ENCODE measurements around the gene KCNQ2.

Gene KCNQ2

DNA sequence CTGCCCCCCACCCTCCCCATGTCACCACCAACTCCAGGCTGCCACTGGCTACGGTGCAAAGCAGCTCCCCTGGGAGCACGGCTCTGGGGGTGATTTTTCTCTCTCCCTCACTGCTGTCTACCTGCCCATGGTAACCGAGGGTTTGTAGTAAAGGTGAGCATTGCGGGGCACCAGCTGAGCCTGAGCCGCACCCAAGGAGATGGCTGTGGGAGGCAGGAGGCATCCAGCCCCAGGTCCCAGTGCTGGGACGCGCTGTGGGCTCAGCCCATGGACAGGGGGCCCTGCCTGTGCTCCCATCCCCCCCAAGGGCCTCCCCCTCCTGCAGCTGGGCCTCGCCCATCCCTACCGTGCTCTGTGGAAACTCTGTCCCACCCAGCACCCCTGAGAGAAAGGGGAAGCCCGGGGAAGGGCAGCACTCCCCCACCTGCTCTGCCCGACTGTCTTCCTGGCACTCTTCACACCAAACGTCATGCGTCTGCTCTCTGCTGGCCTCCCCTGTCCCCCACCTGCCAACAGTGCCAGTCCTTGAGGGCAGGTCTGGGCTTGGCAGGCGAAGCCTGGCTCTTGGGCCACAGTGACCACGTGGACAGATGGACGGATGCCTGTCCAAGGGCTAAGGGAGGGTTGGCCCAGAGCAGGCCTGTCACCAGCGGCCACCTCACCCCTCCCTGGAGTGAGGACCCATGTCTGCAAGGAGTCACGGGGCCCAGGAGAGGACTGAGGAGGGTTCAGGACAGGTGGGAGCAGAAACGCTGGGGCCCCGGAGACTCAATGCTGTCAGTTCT is 107.5 kb downstream of the KCNQ2 start:
- no peak for DNase-seq (ENCODE audit: extremely low spot score, insufficient read length, low read depth)
- FAIRE-seq, result no peak

DNA sequence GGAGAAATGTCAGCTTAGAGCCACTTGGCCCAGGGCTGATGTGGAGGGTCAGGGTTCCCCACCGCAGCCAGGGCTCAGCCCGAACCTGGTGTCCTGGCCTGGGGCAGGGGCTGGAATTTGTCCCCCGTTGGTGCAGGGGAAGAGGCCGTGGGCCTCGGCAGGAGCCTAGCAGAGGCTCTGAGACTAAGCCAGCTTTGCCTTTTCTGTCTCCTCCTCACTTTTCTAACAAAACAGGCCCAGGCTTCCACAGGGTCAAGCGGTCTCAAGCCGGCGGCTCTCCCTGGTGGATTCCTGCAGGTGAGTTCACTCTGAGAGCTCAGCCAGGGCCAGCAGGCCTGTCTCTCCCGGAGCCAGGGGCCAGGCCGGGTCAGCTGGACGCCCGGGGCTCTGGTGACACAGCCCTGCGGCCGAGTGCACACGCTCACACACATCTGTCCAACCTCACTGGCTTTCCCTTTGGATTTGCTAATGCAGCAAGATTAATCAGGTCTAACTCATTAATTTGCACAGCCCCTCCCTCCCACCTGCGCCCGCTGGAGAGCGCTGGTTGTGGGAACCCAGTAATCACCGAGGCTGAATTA is 108.4 kb downstream of the KCNQ2 start:
- no peak for DNase-seq (ENCODE audit: extremely low spot score, insufficient read length, low read depth)
- FAIRE-seq, result no peak

DNA sequence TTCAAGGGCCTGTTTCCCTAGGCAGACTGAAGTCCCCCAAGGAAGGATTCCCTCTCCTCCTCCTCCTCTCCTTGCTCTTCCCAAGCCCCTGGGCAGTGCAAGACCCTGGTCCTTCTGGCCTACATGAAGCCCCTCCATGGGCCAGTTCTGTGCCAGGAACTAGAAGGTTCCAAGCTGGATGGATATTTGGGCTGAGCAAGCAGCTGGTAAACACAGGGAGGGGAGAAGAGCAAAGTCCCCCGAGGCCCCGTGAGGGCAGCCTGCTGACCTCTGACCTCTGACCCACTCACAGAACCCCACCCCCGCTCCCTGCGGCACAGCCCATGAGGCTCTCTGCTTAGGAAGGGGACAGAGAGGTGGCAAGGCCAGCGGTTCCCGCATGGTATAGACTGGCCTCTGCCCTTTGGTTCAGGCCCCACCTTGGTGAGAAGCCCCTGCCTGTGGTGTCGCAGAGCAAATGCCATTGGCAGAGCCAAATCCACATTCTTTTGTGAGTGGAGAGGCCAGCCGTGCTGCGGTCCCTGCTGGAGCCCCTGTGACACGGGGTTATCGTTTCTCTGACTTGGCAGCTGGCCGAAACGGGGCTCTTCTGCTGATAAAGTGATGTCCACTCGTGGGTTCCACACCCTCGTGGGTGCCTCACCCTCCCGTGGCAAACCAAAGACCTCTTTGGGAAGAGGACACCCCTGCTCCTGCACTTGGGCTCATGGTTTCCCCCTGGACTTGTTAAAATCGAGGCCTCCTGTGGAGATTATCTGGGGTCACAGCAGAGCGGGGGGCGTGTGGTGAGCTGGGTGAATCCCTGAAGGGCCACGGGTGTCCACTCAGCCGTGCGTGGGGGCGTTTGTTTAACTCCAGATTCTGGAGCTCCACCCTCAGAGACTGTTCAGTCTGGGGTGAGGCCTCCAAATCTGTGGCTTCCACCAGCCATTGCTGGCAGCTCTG is 109.2 kb downstream of the KCNQ2 start:
- FAIRE-seq (no peak), DNase-seq (ENCODE audit: extremely low spot score, insufficient read length, low read depth) (no peak)

DNA sequence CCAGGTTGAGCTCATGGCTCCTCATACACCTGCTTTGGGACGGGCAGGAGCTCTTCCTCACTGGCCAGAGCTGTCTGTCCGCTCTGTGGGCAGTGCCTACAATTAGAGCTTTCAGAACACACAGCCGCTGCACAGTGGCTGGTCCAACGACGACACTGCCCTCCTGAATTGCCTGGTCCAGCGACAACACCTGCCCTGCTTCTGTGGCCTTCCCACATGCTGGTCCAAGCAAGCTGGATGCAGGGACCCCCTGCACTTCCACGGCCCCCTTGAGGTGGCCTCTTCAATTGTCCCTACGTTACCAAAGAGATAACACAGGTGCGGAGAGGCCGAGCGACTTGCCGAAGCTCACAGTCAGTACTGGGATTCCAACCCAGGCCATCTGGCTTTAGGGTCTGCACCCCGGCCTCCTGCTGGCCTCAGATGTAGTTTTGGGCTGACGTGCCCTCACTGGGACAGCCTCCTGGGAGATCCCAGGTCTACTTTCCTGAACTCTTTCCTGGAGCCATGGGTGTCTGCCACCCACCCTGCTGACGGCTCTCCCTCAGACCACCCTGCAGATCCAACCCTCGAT is 109.9 kb downstream of the KCNQ2 start:
- DNase-seq (ENCODE audit: extremely low spot score, insufficient read length, low read depth), result no peak
- no peak for FAIRE-seq

DNA sequence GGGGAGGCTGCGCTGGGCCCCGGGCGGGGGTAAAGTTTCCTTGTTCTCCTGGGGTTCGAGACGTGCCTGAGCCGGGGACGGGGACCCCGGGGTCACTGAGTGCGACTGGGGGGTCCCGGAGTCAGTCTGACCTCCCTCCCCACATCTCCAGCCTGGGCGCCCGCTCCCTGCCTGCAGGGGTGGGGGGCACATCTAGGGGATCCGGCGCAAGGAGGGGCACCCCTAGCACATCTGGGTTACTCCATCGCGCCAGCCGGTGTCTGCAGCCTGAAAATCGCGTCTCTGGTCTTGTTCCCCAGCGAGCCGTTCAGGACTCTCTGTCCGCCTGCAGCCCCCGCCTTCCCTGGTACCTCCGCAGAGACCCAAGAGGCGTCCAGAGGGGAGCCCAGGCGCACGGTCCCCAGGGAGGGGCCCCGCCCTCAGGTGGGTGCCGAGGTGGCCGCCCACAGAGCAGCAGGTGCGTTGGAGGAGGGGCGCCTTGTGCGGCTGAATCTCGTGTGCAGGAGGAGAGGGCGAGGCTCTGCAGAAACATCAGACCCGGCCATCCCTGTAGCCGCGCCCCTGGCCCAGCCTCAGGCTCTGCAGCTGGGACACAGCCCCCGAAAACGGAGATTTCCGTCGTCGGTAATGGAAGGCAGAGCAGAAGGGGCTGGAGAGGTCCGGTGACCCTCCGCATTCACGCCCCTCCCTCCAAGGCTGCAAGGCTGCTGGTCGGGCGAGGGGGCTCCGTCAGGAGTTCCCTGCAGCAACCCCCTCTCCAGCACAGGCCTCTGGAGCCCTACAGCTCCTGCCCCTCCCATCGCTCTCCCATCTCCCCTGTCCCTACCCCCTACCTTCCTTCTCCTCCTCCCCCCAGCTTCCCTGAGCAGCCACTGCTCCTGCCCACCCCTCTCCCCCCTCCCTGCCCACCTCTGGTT is 110.7 kb downstream of the KCNQ2 start:
- FAIRE-seq, result no peak

DNA sequence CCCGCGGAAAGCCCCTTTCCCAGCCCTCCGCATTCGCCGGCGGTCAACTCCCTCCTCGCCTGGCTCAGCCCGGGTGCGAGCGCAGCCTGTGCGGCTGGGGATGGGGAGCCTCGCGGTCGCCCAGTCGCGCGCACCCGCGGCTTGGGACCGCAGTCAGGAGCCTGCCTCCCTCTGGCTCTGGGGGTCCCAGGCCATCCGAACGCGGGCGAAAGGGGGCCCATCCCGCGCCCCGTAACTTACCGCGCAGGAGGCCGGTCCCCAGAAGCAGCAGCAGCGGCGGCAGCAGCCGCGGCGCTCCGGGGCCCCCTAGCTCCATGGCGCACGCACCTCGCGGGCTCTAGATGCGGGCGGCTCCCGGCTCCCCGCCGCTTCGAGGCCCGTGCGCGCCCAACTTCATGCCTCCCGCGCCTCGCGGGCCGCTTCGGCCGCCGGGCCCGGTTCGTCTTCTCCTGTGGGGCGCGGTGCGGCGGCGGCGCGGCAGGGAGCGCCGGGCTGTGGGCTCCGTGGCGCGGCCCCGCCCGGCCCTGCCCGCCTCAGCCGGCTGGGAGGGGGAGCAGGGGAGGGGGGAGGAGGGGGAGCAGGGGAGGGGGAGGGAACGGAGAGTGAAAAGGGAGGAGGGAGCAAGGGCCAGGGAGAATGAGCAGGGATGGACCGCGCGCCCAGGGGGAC is 111.5 kb downstream of the KCNQ2 start, which contains the start of gene CHRNA4:
CHRNA4 (minus strand) TSS at position 500 of the 669 bp plus-strand sequence; CDS start at position 316, 184 bp downstream.
- no peak for FAIRE-seq
- DNase-seq (ENCODE audit: extremely low spot score, insufficient read length, low read depth), result no peak

More for the DNA sequence above, 110.7 kb downstream of the KCNQ2 start:
- DNase-seq (ENCODE audit: extremely low spot score, insufficient read length, low read depth), result no peak

DNA sequence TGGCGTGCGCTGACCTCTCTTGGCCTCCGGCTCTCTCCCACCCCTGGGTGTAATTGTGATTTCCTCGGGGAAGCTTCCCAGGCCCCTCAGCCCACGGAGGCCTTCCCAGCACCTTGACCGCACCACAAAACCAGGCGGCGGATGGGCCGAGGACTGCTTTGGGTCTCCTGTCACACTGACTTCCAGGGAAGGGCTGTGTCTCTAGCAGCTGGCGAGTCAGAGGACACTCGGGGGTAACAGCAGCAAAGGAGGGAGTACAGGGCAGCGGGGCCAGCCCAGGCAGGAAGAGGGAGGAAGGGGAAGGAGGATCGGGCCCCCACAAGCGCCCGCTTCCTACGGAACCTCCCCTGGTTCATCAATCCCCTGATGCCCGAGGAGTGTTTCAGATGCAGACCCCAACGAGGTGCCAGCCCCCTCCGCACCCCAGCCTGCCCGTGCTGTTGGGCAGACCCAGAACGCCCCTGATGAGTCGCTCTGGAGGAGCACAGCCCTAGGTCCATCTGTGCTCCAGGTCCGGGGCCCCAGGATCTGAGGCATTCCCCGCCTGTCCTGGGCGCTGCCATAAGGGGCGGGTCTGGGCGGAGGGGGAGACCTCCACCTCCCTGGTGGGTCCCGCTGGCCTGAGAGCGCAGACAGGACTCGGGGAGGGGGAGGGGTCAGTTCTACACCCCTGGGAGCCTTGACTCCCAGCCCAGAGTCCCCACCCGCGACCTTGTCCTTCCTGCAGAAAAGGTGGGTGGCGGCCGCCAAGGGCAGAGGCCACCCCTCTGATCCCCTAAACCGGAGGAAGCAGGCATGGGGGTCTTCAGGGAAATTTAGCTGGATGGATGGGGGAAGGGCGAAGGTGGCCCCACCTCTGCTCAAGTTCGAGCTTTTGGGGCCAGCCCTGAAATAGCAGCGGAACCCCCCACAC is 112.3 kb downstream of the KCNQ2 start:
- DNase-seq (ENCODE audit: extremely low spot score, insufficient read length, low read depth) (no peak), FAIRE-seq (no peak)

DNA sequence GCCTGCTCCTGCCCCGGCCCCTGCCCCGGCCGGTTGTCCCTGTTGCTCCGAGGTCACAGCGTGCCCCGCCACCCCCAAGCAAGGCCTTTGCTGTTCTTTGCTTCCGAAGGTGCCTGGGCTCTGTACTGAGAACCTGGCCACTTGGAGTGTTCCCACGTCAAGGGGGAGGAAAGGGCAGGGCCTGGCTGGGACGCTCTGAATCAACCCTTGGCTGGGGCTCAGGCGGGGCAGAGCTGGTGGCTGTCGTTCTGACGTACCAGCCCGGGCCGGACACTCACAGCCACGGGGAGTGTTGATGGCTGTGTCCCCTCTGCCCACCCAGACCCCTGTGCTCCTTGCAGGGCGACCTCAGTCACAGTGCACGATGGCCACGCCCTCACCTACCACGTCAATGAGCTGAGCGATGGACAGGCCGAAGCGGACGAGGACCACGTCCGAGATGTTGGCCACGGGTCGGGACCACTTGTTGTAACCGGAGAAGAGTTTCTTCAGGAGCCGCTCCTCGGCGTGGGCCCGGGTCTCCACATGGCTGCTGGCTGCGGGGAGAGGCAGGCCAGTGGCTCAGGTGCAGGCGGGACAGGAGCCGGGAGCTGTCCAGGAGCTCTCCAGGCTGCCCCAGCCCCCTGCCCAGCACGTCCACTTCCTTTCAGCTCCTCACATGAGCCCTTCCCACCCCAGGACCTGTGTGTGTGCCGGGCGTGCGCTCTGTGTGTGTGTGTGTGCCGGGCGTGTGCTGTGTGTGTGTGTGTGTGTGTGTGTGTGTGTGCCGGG is 113.1 kb downstream of the KCNQ2 start:
- DNase-seq (ENCODE audit: extremely low spot score, insufficient read length, low read depth) (no peak), FAIRE-seq (no peak)

DNA sequence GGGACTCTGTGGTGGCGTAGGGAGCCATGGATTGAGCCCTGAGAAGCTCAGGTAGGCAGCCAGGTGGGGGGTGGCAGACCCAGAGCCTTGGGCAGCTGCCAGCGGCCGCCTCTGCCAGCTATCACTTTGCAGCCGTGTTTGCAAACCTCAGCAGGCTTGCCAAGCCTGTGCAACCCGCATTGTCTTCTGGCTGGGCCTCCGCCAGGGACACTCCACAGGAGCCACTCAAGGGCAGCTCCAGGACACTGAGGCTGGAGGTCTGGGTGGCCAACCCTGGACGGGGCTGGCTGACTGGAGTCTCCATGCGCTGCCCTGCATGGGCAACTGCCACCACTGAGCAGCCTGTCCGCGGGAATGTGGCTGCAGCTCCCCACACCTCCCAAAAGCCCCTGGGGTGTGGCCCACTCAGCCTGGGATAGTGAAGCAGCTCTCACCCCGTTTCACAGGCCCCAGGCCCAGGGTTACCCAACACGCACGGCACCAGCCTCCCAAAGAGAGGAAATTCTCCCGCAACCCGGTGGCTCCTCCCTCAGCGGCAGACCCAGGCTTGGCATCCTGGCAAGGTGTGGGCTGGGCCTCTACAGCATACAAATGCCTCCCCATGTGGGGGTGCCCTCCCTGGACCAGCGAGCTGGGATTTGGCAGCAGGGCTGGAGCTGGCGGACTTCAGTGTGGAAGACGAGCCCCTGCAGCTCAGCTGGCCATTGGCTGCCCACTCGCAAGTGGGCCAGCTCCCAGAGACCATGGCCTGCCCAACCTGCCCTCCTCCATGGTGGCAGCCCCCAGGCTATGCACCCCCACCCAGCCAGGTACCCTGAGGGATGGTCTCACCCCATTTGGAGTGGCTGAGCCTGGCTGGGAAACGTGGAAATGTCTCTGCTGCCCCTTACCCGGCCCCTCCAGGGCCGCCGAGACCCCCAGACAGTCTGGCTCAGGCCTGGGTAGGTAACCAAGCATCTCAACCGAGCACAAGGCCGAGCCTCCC is 114.2 kb downstream of the KCNQ2 start:
- FAIRE-seq (no peak), DNase-seq (ENCODE audit: extremely low spot score, insufficient read length, low read depth) (no peak)

DNA sequence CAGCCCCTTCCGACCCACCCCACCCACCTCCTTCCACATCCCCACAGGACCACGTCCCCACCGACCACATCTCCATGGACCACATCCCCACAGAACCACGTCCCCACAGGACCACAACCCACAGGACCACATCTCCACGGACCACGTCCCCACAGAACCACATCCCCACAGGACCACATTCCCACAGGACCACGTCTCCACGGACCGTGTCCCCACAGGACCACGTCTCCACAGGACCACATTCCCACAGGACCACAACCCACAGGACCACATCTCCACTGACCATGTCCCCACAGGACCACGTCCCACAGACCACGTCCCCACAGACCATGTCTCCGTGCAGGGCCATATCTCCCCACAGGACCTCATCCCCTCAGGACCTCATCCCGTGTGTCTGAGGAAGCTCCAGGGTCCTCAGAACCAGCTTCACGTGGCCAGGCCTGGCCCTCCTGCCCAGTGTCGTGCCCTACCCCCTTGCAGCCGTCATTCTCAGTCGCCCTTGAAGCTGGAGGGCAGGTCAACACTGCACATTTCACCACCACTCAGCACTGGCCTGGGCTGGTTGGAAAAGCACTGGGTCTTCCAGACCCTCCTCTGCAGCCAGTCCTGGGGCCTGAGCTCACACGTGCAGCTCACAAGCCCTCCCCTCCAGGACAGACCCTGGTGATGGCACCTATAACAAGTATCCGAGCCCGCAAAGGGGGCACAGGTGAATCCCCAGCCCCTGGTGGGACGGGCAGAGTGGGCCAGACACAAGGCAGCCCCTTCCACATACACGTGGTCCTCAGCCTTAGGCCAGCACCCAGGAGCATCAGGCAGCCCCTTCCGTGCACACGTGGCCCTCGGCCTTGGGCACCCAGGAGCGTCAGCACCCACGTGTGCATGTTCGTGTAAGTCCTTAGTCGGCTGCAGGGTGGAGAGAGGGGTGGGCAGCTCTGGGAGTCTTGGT is 115.2 kb downstream of the KCNQ2 start:
- FAIRE-seq (no peak), DNase-seq (ENCODE audit: extremely low spot score, insufficient read length, low read depth) (no peak)

DNA sequence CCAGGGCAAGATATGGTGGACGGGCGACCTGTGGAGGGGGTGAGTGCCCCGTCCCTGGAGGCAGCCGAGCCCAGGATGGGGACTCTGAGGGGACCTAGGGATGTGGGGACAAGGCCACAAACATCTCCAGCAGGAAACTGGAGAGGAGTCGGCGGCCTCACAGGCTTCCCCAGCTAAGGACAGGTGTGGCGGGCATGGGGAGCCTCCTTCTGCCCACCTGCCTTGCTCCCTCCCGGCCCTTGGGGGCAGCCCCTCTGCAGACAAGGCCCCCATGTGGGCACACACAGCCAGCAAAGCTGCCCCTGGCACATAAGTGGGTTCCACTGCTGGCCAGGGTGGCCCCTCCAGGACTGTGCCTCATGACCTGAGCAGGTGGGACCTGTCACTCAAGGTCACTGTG is 115.9 kb downstream of the KCNQ2 start:
- FAIRE-seq (no peak), DNase-seq (ENCODE audit: extremely low spot score, insufficient read length, low read depth) (no peak)

DNA sequence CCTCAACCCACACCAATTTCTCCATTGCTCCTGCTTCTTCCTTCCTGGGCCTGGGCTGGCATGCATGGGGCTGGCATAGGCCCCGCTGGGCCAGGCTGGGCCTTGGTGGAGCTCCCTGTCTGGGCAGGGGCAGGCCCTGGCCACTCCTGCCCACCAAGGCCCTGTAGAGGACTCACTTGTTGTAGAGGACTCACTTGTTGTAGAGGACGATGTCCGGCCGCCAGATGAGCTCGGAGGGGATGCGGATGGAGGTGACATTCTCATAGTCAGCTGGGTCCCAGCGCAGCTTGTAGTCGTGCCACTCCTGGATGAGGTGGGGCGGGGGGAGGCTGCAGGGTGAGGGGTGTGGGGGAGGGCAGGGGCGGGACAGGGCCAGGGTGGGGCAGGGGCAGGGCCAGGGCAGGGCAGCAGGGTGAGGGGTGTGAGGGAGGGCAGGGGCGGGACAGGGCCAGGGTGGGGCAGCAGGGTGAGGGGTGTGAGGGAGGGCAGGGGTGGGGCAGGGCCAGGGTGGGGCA is 116.6 kb downstream of the KCNQ2 start:
- no peak for FAIRE-seq
- DNase-seq (ENCODE audit: extremely low spot score, insufficient read length, low read depth), result no peak

DNA sequence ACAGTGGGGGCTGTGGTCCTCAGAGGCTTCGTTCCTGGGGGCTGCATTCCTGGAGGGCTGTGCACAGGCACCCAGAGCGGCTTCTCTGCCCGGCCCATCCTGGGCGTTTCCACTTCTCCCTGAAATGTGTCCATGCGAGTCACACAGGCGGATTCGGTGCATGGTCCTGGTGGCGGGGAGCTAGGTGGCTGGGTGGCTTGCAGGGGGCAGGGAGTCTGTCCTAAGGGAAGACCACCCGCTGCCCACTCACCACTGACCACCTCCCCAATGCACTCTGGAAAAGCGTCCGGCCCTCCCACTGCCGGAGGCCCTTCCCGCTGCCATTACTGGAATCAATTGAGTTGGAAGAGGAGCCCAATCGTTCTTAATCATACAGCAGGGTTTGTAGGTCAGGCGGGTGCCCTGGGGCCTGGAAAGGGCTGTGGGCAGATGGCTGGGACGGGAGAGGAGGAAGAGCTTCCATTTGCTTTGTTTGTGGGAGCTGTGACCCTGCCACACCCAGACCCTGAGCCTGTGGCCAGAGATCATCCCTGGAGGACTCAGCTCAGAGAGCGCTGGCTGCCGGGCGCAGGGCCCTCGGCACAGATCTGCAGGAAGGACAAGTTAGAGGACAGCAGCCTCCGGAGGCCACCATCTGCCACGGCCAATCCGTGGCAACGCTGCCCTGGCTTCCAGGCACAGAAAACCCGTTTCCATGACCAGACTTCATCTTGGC is 117.7 kb downstream of the KCNQ2 start:
- FAIRE-seq (no peak), DNase-seq (ENCODE audit: extremely low spot score, insufficient read length, low read depth) (no peak)

DNA sequence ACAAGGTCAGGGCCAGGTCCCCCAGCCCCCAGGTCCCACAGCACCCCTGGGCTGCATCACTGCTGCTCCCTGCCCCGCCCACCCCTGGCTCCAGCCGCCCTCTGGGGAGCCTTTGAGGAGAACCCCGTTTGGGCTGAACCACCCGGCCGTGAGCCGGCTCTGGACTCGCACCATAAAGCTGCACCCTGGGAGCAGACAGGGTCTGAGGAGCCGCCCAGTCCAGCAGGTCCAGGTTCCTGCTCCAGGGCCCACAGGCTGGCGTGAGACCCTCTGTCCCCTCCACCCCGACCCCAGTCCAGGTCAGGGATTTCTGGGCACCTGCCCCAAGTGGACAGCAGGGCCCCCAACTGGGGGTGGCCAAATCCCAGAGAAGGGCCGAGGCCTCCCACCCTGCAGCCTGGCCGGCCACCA is 119.6 kb downstream of the KCNQ2 start:
- DNase-seq (ENCODE audit: extremely low spot score, insufficient read length, low read depth) (no peak), FAIRE-seq (no peak)

Measured in GM18507 (cell line).